Stomach (tissue), 4 donors: Measurements from ENCODE around the gene AXL.
A peak's percentile ranks its signal among the peaks of the same experiment; 100 is the strongest.

Experiments used
- EP300 ChIP-seq: sonication (generic); formaldehyde crosslinking; IDR thresholded peaks from one replicate; pipeline ENCODE4 v1.6.1; 2017; ENCODE audit warnings: antibody characterized with exemption
- POLR2A ChIP-seq, 4 donors: fragments of 450-650 bp; IDR thresholded peaks; one replicate each; pipeline ENCODE4 v1.6.1; 2016; ENCODE audit warnings: antibody characterized with exemption in 4 of 4, control low read depth in 2 of 4, mild to moderate bottlenecking in 1 of 4, moderate library complexity in 1 of 4
- TF ChIP-seq, protein P1 (sequence below), 7 experiments: fragments of 450-650 bp in 4 of 7; fragments of 200-600 bp in 3 of 7; sonication (generic) in 3 of 7; IDR thresholded peaks; one replicate each; pipeline ENCODE4 v1.5.1; 2016 to 2019; ENCODE audit warnings: antibody characterized with exemption in 7 of 7, control low read depth in 2 of 7, mild to moderate bottlenecking in 1 of 7

DNA sequence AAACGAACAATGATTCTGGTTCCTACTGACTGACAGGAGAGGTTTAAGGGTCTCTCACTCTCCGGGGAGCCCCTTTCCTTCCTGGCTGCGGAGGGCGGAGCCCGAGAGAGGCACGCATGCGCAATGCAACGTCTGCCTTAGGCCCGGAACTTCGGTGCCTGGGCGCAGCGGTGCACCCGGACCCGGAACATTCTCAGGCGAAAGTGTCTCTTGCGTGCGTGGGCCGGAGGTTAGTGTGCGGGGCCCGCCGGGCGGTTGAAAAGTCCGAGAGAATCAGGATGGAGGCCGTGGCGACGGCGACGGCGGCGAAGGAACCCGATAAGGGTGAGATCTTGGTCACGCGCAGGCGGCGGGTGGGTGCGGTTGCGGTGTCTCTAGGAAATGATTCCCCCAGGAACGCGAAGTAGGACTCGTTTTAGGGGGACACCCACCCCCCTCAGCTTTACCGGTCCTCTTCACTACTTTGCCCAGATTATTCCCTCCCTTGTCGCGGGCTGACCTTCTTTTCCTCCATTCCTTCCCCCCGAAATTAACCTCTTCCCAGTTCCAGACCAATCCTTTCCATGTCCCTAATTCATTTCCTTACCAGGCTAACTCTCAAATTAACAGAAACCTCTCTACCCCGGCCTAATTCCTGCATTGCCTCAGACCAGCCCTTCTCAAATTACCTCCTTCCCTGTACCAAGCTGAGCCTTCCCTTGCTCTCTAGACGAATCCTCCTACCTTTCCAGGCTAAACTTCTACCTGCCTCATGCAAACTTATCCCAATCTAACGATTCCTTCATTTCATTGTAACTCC is 91.2 kb downstream of the AXL start, which contains the start of gene CCDC97:
- TF ChIP-seq, protein P1, sequence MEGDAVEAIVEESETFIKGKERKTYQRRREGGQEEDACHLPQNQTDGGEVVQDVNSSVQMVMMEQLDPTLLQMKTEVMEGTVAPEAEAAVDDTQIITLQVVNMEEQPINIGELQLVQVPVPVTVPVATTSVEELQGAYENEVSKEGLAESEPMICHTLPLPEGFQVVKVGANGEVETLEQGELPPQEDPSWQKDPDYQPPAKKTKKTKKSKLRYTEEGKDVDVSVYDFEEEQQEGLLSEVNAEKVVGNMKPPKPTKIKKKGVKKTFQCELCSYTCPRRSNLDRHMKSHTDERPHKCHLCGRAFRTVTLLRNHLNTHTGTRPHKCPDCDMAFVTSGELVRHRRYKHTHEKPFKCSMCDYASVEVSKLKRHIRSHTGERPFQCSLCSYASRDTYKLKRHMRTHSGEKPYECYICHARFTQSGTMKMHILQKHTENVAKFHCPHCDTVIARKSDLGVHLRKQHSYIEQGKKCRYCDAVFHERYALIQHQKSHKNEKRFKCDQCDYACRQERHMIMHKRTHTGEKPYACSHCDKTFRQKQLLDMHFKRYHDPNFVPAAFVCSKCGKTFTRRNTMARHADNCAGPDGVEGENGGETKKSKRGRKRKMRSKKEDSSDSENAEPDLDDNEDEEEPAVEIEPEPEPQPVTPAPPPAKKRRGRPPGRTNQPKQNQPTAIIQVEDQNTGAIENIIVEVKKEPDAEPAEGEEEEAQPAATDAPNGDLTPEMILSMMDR (IDR thresholded peaks at IDR 0.05) = peak in 1 of 7 experiments; percentile 26
- no peak for TF ChIP-seq EP300
- TF ChIP-seq POLR2A (IDR thresholded peaks at IDR 0.05) = peak in 1 of 4 donors; percentile 16
